ENCODE data around the gene ACVR1B.

Gene ACVR1B

DNA sequence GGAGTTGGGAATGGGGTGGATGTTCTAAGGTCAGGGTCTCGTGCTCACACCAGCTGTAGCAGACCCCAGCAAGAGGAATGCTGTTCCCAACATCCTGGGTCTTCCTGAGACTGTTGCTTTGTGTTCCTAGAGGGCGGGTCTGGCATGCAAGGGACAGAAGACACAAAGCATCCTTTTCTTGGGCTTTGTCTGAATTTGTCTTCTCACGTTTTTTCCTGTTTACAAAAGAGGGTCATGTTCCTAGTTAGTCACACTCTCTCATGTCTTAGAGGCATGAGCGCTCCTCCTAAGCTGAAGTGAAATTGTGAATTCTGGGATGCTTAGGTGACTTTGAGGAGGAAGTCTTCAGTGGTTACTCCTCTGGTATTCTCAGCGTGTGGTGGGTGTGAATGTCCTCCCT lies 45.6 kb downstream of the ACVR1B start:
- no peak overlapping the region for H3K27ac Mint-ChIP-seq
- no peaks in the 10 kb centered on the region for H3K27me3 Mint-ChIP-seq
- CTCF ChIA-PET = interaction anchor here (1.8 to 11.6 kb wide), 2 partner anchors 13 to 25 kb away, joined by 5 to 254 read pairs; no protein-coding TSS in a partner anchor
- peaks cover 3% of the 10 kb centered on the region for H3K4me1 Mint-ChIP-seq
- no peak overlapping the region for H3K4me3 Mint-ChIP-seq
- H3K36me3 Mint-ChIP-seq = peaks cover 1% of the 10 kb centered on the region
- no peak for DNase-seq
- H3K9me3 Mint-ChIP-seq = no peaks in the 10 kb centered on the region

DNA sequence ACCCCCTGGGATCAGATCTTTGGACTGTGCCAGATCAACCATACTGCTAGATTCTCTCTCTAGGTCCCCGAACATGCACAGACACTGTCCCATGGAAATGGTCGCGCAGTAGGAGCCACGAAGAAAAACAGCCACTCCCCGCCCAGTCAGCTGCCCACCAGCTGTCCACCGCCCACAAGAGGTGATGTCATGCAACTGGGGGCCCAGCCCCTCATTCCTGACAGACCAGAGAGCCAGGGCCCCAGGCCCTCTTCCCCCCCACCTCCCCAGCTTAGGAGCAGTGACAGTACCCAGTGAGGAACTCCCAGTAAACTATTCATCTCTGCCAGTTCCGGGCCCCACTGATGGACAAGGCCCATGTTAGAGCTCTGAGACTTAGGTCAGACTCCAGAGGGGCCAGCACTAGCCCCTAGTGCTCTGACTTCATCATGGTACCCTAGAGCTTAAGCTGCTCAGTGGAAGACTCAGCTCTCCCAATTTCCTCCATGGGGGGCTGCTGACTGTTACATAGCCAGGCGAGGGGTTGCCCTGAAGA lies 51.6 kb downstream of the ACVR1B start:
- DNase-seq = no peak
- H3K36me3 Mint-ChIP-seq = no peaks in the 10 kb centered on the region
- peaks cover 18% of the 10 kb centered on the region for H3K4me1 Mint-ChIP-seq
- H3K4me3 Mint-ChIP-seq = no peak overlapping the region
- H3K9me3 Mint-ChIP-seq = no peaks in the 10 kb centered on the region
- H3K27ac Mint-ChIP-seq = no peak overlapping the region
- CTCF ChIA-PET = interaction anchor here (0.8 to 11.6 kb wide), 7 partner anchors 10 to 121 kb away, joined by 3 to 196 read pairs (median 7); no protein-coding TSS in a partner anchor
- peaks cover 54% of the 10 kb centered on the region for H3K27me3 Mint-ChIP-seq

DNA sequence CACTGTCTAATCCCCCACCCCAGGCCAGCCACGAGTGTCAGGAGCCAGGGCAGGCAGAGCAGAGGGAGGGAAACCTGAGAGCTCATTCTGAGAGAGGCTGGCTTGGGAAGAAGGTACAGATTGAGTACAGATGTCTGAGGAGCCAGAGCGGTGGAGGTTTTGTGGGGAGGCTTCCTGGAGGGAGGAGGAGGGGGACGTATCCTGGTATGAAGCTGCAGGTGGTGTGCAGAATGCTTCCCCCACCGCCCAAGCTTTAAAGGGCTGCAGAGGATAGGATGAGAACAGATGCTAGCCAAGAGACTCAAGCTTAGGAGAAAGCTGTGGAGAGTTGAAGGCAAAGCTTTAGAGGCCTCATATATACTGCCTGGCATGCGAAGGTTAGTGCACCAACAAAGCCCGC lies 52.1 kb downstream of the ACVR1B start:
- no peak overlapping the region for H3K4me3 Mint-ChIP-seq
- DNase-seq = no peak
- CTCF ChIA-PET = interaction anchor here (0.8 to 11.6 kb wide), 7 partner anchors 9 to 120 kb away, joined by 3 to 196 read pairs (median 7); no protein-coding TSS in a partner anchor

DNA sequence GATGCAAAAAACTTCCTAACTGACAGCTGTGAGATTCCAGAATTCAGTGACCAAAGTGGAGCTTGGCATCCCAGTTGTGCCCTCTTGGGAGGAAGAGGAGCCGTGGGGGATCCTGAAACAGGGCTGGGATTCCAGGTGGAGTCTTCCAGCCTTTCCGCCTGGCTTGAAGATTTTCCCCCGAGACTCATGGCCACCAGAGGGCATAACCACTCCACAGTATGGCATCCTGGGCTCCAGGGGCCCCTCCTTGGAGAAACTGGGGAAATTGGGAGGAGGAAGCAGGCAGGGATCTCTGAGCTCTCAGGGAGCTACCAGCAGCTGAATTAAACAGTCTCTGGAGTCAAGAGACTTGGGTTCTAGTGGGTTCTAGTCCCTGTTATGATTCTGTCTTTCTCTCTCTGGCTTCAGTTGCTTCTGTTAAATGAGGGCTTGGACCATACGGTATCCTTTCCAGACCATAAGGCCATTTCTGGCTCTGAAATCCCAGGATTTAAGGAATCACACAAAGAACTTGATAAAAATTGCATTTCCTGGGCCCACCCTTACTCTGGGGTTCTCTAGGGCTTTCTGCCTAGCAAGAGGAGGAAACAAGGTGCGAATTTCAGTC lies 52.6 kb downstream of the ACVR1B start:
- Mint-ChIP-seq H3K9me3 (no peaks in the 10 kb centered on the region), H3K27ac (no peak overlapping the region), H3K36me3 (no peaks in the 10 kb centered on the region)

More for the DNA sequence above, 52.1 kb downstream of the ACVR1B start:
- Mint-ChIP-seq H3K4me1 (peaks cover 23% of the 10 kb centered on the region), H3K36me3 (no peaks in the 10 kb centered on the region), H3K27me3 (peaks cover 59% of the 10 kb centered on the region), H3K9me3 (no peaks in the 10 kb centered on the region), H3K27ac (no peak overlapping the region)

DNA sequence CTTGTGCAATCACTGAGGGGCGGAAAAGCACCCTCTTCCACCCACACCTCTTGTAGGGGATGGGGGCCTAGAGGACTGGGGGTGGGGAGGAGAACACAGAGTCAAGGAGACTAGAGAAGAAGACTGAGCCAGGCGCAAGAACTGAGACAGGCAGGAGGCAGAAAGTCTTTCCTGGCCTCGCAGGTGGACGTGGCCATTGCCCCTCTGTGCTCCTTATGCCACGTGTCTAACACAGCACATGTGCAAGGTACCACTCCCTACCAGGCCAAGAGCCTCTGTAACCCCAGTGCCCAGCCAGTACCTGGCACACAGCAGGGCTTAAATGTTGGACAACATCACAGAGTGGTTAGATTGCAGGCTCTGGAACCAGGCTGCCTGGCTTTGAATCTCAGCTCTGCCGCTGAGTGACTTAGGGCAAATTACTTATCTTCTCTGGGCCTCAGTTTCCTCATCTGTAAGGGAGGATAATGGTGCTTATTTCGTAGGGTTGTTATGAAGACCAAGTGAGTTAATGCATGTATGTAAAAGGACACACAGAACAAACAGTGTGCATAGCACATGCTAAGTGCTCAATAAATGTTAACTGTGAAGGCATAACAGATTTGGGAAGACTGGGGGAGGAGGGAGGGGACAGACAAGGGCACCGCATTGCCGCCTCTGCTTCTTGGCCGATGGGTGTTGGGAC lies 53.9 kb downstream of the ACVR1B start:
- no peak overlapping the region for H3K27ac Mint-ChIP-seq
- H3K27me3 Mint-ChIP-seq = peaks cover 68% of the 10 kb centered on the region
- no peak for DNase-seq
- H3K36me3 Mint-ChIP-seq = no peaks in the 10 kb centered on the region
- H3K4me3 Mint-ChIP-seq = peak overlapping the region; percentile 76
- peaks cover 26% of the 10 kb centered on the region for H3K4me1 Mint-ChIP-seq
- no peaks in the 10 kb centered on the region for H3K9me3 Mint-ChIP-seq
- CTCF ChIA-PET = interaction anchor here (1.2 to 11.6 kb wide), 4 partner anchors 13 to 82 kb away, joined by 3 to 196 read pairs (median 36); no protein-coding TSS in a partner anchor

More for the DNA sequence above, 52.6 kb downstream of the ACVR1B start:
- Mint-ChIP-seq H3K4me1 (peaks cover 26% of the 10 kb centered on the region), H3K4me3 (no peak overlapping the region), H3K27me3 (peaks cover 64% of the 10 kb centered on the region)
- CTCF ChIA-PET = interaction anchor here (0.6 to 11.6 kb wide), 9 partner anchors 9 to 120 kb away, joined by 3 to 196 read pairs (median 3); no protein-coding TSS in a partner anchor
- peak; percentile 38 for DNase-seq

DNA sequence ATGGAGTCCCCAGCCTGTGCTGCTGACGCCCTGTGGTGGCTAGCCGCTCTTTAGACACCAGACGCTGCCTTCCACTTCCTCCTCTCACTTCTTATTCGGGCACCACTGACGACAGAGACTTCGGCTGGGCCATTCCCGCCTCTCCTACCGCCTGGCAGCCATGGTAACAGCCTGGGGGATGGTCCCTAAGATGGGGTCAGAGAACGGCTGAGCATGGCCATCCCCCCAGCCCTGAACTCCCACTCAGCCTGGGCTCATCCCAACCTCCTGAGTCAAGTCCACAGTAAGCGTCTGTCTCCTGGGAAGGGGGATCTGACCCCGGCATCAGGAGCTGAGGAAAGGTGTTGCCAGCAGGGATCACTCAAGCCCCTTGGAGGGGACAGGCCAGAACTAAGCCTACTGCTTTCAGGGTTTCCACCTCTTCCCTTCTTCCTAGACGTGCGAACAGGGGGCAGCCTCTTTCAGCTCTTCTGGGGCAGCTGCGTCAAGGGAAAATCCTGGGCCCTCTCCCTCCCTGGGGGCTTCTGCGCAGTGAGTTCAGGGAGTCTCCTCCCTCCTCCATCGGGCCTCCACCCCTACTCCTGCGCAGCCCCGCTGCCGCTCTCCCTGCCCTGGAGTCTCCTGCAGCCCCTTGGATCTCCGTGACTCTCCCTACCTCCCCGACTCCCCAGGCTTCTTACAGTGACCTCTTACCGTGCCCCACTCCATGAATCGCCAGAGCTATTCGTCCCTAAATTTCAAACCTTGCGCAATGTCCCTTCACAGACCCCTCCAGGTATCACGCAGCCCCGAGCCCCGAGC lies 54.6 kb downstream of the ACVR1B start:
- Mint-ChIP-seq H3K9me3 (no peaks in the 10 kb centered on the region), H3K27ac (peak overlapping the region; percentile 72), H3K4me3 (peak overlapping the region; percentile 76), H3K4me1 (peaks cover 26% of the 10 kb centered on the region), H3K27me3 (peaks cover 68% of the 10 kb centered on the region), H3K36me3 (no peaks in the 10 kb centered on the region)
- no peak for DNase-seq
- CTCF ChIA-PET = interaction anchor here (1.2 to 11.6 kb wide), 3 partner anchors 14 to 88 kb away, joined by 3 to 196 read pairs (median 6); no protein-coding TSS in a partner anchor

- Mint-ChIP-seq H3K4me1 (peaks cover 26% of the 10 kb centered on the region), H3K27me3 (peaks cover 68% of the 10 kb centered on the region), H3K36me3 (peaks cover 3% of the 10 kb centered on the region), H3K27ac (peak within 1 kb of the TSS; percentile 79), H3K9me3 (no peaks in the 10 kb centered on the region), H3K4me3 (peak within 1 kb of the TSS; percentile 80)
- DNase-seq = peak; percentile 86
- CTCF ChIA-PET = interaction anchor here (1.2 to 11.6 kb wide), 3 partner anchors 13 to 87 kb away, joined by 3 to 196 read pairs (median 6); no protein-coding TSS in a partner anchor
Observed at GRCh38 chr12:52006726-52007157, 55.2 kb downstream of the ACVR1B start, which contains the start of gene TAMALIN. TSS of gene TAMALIN (plus strand) at chr12:52006946. CDS start at chr12:52007020, 74 bp downstream.

DNA sequence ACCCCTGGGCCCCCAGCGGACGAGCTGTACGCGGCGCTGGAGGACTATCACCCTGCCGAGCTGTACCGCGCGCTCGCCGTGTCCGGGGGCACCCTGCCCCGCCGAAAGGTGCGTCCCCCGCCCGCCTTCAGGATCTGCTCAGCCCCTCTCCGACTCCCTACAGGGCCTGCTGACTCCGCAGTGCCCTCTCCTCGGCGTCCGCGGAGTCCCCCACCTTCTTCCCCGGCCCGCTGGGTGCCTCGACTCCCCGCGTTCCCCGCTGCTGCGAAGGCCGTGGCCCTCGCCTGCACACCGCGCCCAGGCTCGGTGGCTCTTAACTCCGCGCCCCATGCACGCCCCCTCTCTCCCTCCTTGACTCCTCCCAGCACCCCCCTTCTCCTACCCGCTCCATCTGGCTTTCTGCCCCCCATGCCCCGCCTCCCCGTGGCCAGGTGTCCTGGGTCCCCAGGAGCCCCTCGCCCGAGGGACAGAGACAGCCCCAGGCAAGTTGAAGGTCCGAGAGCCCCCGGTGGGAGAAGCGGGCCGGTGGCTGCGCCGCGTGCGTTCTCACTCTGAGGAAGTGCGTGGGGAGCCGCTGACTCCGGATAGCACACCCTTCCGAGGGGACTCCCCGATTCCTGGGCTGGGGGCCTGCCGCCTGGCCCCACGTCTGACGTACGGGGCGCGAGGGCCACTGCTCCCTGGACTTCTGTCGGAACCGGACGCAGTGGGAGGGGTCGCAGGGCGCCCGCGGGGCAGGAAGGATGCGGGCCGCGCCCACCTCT lies 55.8 kb downstream of the ACVR1B start:
- peak overlapping the region; percentile 79 for H3K27ac Mint-ChIP-seq
- peaks cover 26% of the 10 kb centered on the region for H3K4me1 Mint-ChIP-seq
- DNase-seq = peak; percentile 66
- peak overlapping the region; percentile 80 for H3K4me3 Mint-ChIP-seq
- CTCF ChIA-PET = interaction anchor here (1.2 to 11.6 kb wide), 3 partner anchors 12 to 86 kb away, joined by 3 to 196 read pairs (median 6); no protein-coding TSS in a partner anchor
- H3K9me3 Mint-ChIP-seq = no peaks in the 10 kb centered on the region
- H3K27me3 Mint-ChIP-seq = peaks cover 68% of the 10 kb centered on the region
- peaks cover 6% of the 10 kb centered on the region for H3K36me3 Mint-ChIP-seq

DNA sequence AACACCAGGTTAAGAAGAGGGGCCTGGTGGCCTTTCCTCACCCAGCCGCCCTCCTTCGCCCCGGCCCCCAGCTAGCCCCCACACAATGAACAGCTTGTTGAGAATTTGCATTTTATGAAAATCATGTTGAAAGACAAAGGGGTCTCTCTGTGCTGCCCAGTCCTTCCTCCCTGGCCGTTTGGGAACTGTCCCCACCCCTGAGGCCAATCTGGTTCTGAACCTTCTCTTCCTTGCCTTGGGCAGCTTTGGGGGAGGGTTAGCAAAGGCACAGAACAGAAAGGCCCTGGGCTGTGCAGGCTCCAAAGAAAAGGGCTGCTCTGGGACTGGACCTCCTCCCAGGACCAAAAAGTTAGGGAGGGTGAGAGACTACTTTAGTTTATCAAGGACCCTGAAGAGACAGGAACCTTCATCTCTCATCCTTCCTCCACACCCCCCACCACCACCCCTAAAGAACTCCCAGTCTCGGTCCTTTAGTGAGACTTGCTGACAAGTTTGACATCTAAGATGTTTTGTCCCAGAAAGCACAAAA lies 56.5 kb downstream of the ACVR1B start:
- Mint-ChIP-seq H3K27me3 (peaks cover 63% of the 10 kb centered on the region), H3K9me3 (no peaks in the 10 kb centered on the region), H3K4me3 (peak overlapping the region; percentile 80), H3K4me1 (peaks cover 26% of the 10 kb centered on the region), H3K27ac (peak overlapping the region; percentile 33), H3K36me3 (peaks cover 6% of the 10 kb centered on the region)
- no peak for DNase-seq
- CTCF ChIA-PET = interaction anchor here (0.8 to 11.6 kb wide), 5 partner anchors 12 to 114 kb away, joined by 3 to 196 read pairs (median 3); no protein-coding TSS in a partner anchor

DNA sequence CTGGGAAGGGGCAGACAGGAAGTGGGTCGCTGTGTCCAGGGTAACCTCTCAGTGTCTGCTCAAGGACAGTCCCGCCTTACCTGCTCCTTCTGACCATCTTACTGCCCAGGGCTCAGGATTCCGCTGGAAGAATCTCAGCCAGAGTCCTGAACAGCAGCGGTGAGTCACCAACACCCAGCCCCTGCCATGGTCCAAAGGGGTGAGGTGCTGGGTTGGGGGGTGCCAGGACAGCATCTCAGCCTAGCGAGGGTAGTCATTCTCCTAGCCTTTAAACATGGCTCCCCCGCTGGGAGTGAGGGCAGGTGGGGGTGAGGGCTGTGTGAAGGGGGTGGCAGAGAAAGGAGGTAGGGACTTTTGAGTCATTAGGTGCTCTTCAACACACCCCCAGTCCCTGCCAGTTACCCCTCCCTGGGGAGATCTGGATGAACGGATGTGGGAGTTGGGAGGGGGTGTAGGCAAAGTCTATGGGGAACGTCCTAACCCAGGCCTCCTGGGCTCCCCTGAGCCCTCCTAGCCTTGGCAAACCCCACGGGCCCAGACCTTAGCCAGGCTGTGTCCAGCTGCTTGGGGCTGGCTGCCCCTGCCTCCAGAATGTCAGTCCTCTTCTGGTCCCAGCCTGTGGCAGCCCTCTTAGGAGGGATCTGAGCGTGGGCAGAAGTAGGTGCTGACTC lies 57.7 kb downstream of the ACVR1B start:
- no peak for DNase-seq
- Mint-ChIP-seq H3K27me3 (peaks cover 51% of the 10 kb centered on the region), H3K4me1 (peaks cover 26% of the 10 kb centered on the region), H3K36me3 (peaks cover 6% of the 10 kb centered on the region), H3K9me3 (no peaks in the 10 kb centered on the region), H3K27ac (no peak overlapping the region), H3K4me3 (no peak overlapping the region)
- CTCF ChIA-PET = interaction anchor here (1.0 to 11.6 kb wide), 4 partner anchors 11 to 112 kb away, joined by 3 to 196 read pairs (median 4); no protein-coding TSS in a partner anchor

DNA sequence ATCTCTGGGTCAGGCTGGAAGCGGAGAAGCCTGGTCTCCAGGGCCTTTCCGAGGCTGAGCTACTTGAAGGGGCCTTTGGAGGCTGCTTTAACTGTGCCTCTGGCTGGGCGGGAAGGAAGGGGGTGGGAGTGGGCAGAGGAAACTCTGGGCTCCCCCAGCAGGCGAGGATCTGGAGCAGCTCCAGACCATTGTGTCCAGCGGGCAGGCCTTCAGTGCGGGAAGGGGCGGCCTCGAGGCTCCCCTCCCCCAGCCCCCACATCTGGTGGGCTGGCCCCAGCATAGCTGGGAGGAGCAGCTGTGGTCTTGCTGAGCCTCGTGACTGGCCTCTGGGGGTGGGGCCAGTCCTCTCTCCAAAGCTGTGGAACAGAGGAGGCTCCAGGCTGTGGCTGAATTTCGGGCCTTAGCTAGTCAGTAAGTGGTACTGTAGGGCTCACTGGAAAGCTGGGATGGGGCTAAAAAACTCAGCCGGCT lies 58.7 kb downstream of the ACVR1B start:
- H3K27me3 Mint-ChIP-seq = peaks cover 41% of the 10 kb centered on the region
- peaks cover 26% of the 10 kb centered on the region for H3K4me1 Mint-ChIP-seq
- H3K9me3 Mint-ChIP-seq = no peaks in the 10 kb centered on the region
- H3K36me3 Mint-ChIP-seq = peaks cover 6% of the 10 kb centered on the region
- H3K4me3 Mint-ChIP-seq = no peak overlapping the region
- H3K27ac Mint-ChIP-seq = no peak overlapping the region
- no peak for DNase-seq
- CTCF ChIA-PET = interaction anchor here (1.0 to 11.6 kb wide), 2 partner anchors 10 to 15 kb away, joined by 4 to 196 read pairs; no protein-coding TSS in a partner anchor

Measured in activated naive CD4-positive, alpha-beta T cell treated with anti-CD3 and anti-CD28 coated beads, Interleukin-2, amount 10 ng/mL, durations not matched to agents 7 days and 5 days (primary cell).